Measurements from ENCODE around the gene MED12L.

The MED12L gene

GRCh38 chr3:151393146-151393830 is 307.8 kb downstream of the MED12L start:
- ATAC-seq (ENCODE audit: low read depth) (no peak), DNase-seq (ENCODE audit: low spot score) (no peak)
- Histone ChIP-seq H3K9me3 (ENCODE audit: severe bottlenecking) (no peaks in the 10 kb centered on the region), H3K36me3 (ENCODE audit: low read depth) (no peaks in the 10 kb centered on the region), H3K27ac (ENCODE audit: poor library complexity, severe bottlenecking) (no peak overlapping the region), H3K4me3 (ENCODE audit: severe bottlenecking) (no peak overlapping the region), H3K27me3 (ENCODE audit: insufficient read depth, poor library complexity, severe bottlenecking) (no peaks in the 10 kb centered on the region), H3K4me1 (ENCODE audit: insufficient read depth, poor library complexity, severe bottlenecking) (peaks cover 13% of the 10 kb centered on the region)
- TF ChIP-seq CTCF (IDR thresholded peaks at IDR 0.05; ENCODE audit: poor library complexity, severe bottlenecking) = no peak

- DNase-seq (ENCODE audit: low spot score) = no peak
- TF ChIP-seq CTCF (IDR thresholded peaks at IDR 0.05; ENCODE audit: poor library complexity, severe bottlenecking) = no peak
- Histone ChIP-seq H3K4me3 (ENCODE audit: severe bottlenecking) (no peak overlapping the region), H3K9me3 (ENCODE audit: severe bottlenecking) (no peaks in the 10 kb centered on the region), H3K4me1 (ENCODE audit: insufficient read depth, poor library complexity, severe bottlenecking) (peaks cover 13% of the 10 kb centered on the region), H3K36me3 (ENCODE audit: low read depth) (no peaks in the 10 kb centered on the region), H3K27ac (ENCODE audit: poor library complexity, severe bottlenecking) (no peak overlapping the region), H3K27me3 (ENCODE audit: insufficient read depth, poor library complexity, severe bottlenecking) (no peaks in the 10 kb centered on the region)
- no peak for ATAC-seq (ENCODE audit: low read depth)
Measured at GRCh38 chr3:151393941-151394340, 308.5 kb downstream of the MED12L start.

- no peaks in the 10 kb centered on the region for H3K27me3 ChIP-seq (ENCODE audit: insufficient read depth, poor library complexity, severe bottlenecking)
- H3K4me3 ChIP-seq (ENCODE audit: severe bottlenecking) = no peak overlapping the region
- TF ChIP-seq CTCF (IDR thresholded peaks at IDR 0.05; ENCODE audit: poor library complexity, severe bottlenecking) = no peak
- DNase-seq (ENCODE audit: low spot score) (no peak), ATAC-seq (ENCODE audit: low read depth) (no peak)
- H3K9me3 ChIP-seq (ENCODE audit: severe bottlenecking) = no peaks in the 10 kb centered on the region
- H3K27ac ChIP-seq (ENCODE audit: poor library complexity, severe bottlenecking) = no peak overlapping the region
- no peaks in the 10 kb centered on the region for H3K36me3 ChIP-seq (ENCODE audit: low read depth)
- peaks cover 13% of the 10 kb centered on the region for H3K4me1 ChIP-seq (ENCODE audit: insufficient read depth, poor library complexity, severe bottlenecking)
Measured at GRCh38 chr3:151394611-151395010, 309.1 kb downstream of the MED12L start.

GRCh38 chr3:151395806-151396205 is 310.3 kb downstream of the MED12L start:
- Histone ChIP-seq H3K9me3 (ENCODE audit: severe bottlenecking) (no peaks in the 10 kb centered on the region), H3K4me1 (ENCODE audit: insufficient read depth, poor library complexity, severe bottlenecking) (peaks cover 13% of the 10 kb centered on the region), H3K36me3 (ENCODE audit: low read depth) (no peaks in the 10 kb centered on the region), H3K27me3 (ENCODE audit: insufficient read depth, poor library complexity, severe bottlenecking) (no peaks in the 10 kb centered on the region), H3K27ac (ENCODE audit: poor library complexity, severe bottlenecking) (no peak overlapping the region), H3K4me3 (ENCODE audit: severe bottlenecking) (no peak overlapping the region)
- no peak for TF ChIP-seq CTCF (IDR thresholded peaks at IDR 0.05; ENCODE audit: poor library complexity, severe bottlenecking)
- ATAC-seq (ENCODE audit: low read depth) = peak; percentile 70; the same call in 2 of the 3 replicates
- no peak for DNase-seq (ENCODE audit: low spot score)

GRCh38 chr3:151398895-151399294 is 313.4 kb downstream of the MED12L start:
- DNase-seq (ENCODE audit: low spot score) = no peak
- Histone ChIP-seq H3K27me3 (ENCODE audit: insufficient read depth, poor library complexity, severe bottlenecking) (no peaks in the 10 kb centered on the region), H3K4me1 (ENCODE audit: insufficient read depth, poor library complexity, severe bottlenecking) (peaks cover 13% of the 10 kb centered on the region), H3K4me3 (ENCODE audit: severe bottlenecking) (no peak overlapping the region), H3K36me3 (ENCODE audit: low read depth) (no peaks in the 10 kb centered on the region), H3K9me3 (ENCODE audit: severe bottlenecking) (no peaks in the 10 kb centered on the region), H3K27ac (ENCODE audit: poor library complexity, severe bottlenecking) (no peak overlapping the region)
- no peak for ATAC-seq (ENCODE audit: low read depth)
- TF ChIP-seq CTCF (IDR thresholded peaks at IDR 0.05; ENCODE audit: poor library complexity, severe bottlenecking) = no peak
